Forelimb muscle (tissue), 1 donor: Measurements from ENCODE around the gene COL23A1. TPM values are rescaled to one million over a fixed set of nuclear protein-coding genes. Genes with fewer than 3 reads are reported as not detected.
"Not testable (repeated sequence)": the region's sequence is repeated elsewhere in the genome, so short reads cannot be mapped to it uniquely, and the experiment has no call there.

Experiments
- DNase-seq: peaks from one replicate; pipeline ENCODE4 v3.0.0-alpha.2; 2013; ENCODE audit warnings: low read depth
- polyA plus RNA-seq: library from polyadenylated mRNA; unstranded; fragments of 120-200 nt; gene quantifications from one replicate; pipeline ENCODE4 v1.2.1, GENCODE V29; 2013; ENCODE audit not compliant: insufficient read length

COL23A1 gene
- polyA plus RNA-seq, 1 donor, result 10.1 TPM

- no peak for DNase-seq
Measured at GRCh38 chr5:178245389-178245788, 344.8 kb downstream of the COL23A1 start.

DNA sequence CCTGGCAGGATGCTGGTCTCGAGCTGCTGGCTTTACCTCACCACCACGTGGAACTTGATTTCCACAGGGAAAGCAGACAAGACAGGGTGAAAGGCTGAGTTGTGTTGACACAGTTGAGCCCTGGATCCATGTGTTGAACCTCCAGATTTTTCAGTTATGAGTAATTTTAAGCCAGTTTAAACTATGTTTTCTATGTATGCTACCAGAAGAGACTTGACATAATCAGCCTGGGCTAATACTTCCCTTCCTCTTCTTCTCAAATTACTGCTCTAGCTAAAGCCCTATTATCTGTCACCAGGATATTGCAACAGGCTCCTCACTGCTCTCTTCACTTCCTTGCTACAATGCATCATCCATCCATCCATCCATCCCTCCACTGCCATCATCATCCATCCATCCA is 345.6 kb downstream of the COL23A1 start:
- DNase-seq, result no peak

DNA sequence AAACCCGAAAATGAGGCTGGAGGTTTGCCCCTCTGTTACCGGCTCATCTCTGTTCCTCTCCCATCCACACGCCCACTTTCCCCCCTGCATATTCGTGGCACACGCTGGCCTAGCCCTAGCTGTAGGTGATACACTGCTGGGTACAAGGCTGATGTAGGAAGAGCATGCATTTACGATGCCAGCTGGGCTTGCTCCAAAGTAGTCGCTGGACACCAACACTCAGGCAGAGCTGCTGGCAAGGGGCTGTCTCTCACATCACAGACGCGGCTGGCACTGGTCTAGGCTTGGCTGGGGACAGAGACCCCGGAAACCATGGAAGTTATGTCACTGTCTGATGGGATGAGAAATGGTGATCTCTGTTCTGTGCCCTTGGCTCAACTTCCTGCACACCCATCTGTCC is 347.8 kb downstream of the COL23A1 start:
- DNase-seq, result no peak

DNA sequence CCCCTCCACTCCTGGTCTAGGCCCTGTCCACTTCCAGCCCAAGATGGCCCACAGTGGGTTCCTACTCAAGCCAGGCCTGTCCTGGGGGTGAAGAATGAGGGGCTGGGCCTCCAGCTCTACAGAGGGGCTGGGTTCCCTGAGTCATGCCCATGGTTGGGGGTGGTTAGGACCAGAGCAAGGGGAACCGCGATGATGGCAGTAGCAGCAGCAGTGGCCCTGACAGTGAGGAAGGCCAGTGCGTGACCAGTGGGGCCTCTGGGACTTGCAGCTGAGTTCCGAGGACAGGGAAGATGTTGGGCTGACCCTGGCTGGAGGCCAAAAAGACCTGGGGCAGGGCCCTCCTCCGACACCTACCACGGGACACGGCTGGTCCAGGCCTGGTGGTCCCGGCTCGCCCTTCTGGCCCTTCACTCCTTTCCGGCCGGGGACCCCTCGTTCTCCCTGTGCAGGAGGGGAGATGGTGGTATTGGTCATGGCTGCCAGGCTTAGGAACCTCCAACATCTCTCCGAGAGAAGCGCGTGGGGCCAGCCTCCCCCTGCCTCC is 348.4 kb downstream of the COL23A1 start:
- DNase-seq, result no peak

DNA sequence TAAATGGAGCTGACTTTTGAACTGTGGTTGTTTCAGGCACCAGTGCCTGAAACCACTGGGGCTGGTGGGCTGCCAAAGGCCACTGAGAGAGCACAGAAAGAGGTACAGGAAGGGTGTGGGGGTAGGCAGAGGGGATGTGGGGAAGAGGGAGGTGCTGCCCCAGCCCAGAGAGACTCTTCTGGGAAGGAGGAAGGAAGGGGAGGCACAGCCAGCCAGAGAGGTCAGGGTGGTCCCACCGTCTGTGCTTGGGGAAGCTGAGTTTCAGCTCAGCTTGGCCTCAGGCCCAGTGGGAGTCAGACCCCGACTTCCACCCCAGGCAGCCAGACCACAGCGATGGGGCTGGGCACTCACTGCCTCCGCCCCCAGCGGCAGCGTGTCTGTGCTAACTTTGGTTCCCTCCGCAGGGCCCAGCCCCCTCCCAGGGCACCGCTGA is 348.9 kb downstream of the COL23A1 start:
- no peak for DNase-seq

DNA sequence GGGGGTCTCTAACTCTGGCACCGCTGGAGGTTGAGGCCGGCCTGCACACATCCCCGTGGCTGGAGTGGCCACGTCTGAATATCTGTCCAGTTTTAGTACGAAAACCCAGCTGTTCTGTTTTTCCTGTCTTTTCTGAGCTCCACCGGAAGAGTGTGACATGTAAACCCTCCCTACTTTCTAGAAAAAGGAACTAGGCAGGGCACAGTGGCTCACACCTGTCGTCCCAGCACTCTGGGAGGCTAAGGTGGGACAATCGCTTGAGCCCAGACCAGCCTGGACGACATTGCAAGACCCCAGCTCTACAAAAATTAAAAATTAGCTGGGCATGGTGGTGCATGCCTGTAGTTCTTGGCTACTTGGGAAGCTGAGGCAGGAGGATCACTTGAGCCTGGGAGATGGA is 349.4 kb downstream of the COL23A1 start:
- no peak for DNase-seq

- DNase-seq, result no peak
Measured at GRCh38 chr5:178240341-178240741, 349.9 kb downstream of the COL23A1 start.

DNA sequence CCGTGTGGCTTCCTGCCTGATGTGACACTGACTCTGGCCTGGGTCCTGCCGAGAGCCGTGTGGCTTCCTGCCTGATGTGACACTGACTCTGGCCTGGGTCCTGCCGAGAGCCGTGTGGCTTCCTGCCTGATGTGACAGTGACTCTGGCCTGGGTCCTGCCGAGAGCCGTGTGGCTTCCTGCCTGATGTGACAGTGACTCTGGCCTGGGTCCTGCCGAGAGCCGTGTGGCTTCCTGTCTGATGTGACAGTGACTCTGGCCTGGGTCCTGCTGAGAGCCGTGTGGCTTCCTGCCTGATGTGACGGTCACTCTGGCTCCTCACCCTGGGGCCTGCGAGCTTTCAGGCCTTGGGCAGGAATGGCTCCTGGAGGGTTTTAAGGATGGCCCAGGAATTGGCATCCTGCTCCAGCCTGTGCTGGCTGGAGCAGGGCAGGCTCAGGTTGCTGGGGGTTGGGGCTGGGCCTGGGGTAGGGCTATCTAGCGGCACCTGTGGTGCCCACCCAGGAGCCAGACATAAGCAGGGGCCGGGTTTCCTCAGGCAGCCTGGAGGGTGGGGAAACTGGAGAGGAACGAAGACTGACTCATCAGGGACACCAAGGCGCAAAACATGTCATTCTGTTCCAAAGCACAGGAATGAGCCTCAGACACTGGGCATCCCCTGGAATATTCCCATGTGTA is 350.4 kb downstream of the COL23A1 start:
- not testable (repeated sequence) for DNase-seq

DNA sequence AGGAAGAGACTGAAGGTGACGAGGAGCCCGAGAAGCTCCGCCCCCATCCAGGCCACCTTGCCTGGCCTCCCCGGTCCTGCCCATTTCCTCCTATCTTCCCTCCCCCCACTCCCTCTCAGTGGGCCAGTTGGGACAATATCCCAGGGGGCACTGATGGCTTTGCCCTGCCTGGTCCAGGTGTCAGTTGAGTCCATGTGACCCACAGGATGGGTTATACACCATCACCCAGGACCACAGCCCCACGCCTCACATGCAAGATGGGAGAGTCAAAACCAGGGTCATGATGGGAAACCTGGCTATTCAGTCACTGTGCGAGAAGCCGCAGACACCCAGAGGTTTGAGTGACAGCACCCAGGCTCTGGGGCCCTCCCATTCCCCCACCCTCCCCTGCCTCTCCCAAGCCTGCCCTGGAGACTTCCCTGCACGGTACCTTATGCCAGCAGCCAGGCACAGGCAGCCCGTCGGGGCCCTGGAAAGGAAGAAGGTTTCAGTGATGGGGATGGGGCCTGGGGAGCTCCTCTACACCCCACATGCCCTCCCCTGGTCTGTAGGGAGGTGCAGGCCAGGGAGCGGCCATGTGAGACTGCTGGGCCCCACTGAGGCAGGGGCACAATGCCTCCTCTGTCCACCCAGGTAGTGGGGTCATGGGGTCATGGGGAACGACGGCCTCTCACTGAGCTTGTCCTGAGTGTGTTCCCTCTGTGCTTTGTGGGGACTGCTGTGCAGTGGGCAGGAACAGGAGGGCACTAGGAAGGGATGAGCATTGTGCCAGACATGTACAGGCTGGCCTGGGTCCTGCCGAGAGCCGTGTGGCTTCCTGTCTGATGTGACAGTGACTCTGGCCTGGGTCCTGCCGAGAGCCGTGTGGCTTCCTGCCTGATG is 351.2 kb downstream of the COL23A1 start:
- DNase-seq, result no peak

DNA sequence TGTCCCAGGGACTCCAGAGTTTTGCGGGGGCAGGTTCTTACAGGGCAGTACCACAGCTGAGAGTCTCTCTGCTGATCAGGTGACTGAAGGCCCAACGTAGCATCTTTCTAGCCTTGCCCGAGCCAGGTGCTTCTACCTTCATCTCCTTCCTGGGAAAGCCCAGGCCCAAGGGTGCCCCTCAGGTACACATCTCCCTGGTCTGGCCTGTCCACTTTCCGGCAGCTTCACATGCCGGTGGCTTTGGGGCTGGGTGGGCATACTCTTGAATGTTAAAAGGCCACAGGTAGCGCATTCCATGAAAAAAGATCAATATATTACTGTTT is 351.9 kb downstream of the COL23A1 start:
- no peak for DNase-seq

DNA sequence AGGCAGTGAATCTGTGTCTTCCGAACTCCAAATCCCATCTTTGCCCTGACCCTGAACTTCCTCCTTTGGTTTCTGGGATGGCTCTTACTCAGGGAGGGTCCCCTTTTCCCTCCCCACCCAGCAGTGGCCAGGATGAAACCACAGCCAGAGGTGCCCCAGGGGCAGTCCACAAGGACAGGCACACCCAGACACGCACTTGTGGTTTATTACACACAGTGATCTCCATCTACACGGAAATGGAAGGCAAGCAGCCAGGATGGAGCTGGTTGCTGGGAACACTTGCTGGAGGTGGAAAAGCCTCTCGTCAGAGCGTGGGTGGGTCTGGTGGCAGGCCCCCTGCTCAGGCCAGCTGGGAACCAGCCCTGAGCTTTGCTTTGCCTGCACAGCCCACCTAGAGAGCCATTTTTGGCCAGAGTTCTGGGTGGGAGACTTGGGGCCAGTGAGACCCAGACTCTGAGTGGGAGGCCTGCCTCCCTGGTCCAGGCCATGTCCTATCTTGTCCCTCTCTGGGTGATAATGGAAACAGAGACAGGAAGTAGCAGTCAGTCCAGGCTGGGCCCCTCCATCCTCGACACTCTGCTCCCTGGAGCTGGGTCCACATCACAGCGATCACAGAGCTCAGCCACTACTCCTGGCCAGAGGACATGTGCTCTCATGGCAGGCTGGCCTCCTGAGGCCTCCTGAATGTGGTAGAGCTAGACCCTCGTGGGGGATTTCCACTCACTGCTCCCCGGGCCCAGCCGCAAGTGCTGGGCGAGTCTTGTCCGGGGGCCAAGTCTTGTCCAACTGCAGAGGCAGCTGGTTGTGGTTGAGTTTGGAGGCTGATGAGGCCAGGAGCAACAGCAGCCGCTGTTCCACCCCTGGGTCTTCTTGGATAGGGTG is 352.5 kb downstream of the COL23A1 start:
- DNase-seq, result no peak

DNA sequence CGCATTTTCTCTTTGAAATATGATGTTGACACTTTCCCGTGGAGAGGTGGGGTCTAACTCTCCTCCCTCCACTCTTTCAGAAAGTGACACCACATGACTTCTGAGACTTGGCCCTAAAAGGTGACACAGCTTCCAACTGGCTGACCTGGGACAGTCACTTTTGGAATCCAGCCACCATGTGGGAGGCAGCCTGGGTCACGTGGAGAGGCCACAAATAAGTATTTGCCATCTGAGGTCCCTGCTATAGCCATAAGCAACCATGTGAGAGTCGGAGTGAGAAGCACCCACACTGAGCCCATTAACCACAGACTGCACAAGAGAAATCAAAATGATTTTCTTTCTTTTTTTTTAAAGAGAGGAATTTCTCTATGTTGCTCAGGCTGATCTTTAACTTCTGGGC is 353.5 kb downstream of the COL23A1 start:
- no peak for DNase-seq

DNA sequence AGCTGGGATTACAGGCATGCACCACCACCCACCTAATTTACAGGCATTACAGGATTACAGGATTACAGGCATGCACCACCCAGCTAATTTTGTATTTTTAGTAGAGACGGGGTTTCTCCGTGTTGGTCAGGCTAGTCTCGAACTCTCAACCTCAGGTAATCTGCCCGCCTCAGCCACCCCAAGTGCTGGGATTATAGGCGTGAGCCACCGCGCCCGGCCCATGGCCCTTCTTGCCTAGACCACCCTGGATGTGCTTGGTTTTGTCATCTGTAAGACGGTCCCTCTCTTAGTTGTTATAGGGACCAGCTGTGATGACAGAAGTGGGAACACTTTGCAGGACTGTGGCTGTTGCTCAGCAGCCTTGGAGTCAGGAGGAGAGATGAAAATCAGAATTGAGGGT is 354.1 kb downstream of the COL23A1 start:
- no peak for DNase-seq

DNA sequence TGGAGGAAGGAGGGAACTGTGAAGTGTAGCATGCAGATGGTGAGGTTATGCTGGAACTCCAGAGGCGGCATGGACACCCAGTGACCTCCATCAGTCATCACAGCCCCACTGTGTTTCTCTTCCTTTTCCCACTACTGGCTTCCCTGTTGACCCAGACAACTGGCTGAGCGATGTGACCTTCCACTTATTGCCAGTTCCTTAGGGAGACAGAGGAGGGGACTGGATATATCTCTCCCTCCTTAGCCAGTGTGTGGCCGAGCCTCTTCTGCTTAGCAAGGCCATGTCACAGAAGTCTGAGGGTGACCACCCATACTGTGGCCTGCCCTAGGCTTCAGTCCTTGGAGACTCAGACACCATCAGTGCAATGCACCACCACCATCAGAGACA is 354.6 kb downstream of the COL23A1 start:
- DNase-seq, result no peak

- no peak for DNase-seq
Measured at GRCh38 chr5:178234750-178235587, 355.2 kb downstream of the COL23A1 start.

DNA sequence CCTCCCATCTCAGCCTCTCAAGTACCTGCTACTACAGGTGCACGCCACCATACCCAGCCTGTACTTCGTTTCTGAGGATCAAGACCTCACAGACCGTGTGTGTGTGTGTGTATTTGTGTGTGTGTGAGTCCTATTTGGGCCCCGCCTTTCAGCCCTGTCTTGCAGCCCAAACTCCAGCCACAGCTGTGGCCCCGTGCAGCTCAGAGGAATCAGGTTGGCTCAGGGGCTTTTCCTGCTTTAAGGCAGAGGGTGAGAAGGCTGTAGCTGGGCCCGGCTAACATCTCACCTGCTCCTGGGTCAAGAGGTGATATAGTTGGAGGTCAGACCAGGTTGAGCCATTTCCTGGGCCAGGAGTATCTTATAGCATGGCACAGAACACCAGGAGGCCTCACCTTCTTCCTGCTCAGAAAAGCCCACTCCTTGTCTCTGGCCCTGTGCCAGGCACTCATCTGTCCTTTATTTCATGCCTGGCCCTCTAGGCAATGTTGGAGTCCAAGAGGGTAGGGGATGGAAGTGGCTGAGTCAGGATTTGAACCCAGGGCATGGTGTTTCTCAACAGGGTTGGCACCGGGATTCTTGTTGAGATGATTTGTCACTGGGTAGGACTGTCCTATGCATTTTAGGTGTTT is 356.0 kb downstream of the COL23A1 start:
- DNase-seq, result no peak

DNA sequence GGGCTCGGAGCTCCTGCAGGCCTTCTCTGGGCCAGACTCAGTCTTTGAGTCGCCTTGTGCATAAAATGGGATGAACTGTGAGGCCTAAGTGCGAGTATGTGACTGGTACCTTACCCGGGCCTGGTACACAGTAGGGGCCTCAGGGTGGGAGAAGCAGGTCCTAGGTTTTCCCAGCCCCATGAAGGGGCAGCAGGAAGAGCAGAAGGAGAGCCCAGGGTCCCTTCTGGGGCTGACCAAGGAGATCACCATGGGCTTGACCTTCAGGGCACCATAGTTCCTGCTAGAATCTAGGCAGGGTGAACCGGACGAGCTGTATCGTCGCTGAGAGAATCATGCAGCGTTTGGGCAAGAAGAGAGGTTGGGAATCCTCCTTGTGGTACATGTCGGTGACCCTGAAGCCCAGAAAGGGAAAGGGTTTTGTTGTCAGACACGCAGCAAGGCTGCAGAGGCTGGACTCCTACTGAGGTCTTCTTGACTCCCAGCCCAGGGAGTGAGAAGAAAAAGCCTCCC is 357.2 kb downstream of the COL23A1 start:
- DNase-seq, result no peak

DNA sequence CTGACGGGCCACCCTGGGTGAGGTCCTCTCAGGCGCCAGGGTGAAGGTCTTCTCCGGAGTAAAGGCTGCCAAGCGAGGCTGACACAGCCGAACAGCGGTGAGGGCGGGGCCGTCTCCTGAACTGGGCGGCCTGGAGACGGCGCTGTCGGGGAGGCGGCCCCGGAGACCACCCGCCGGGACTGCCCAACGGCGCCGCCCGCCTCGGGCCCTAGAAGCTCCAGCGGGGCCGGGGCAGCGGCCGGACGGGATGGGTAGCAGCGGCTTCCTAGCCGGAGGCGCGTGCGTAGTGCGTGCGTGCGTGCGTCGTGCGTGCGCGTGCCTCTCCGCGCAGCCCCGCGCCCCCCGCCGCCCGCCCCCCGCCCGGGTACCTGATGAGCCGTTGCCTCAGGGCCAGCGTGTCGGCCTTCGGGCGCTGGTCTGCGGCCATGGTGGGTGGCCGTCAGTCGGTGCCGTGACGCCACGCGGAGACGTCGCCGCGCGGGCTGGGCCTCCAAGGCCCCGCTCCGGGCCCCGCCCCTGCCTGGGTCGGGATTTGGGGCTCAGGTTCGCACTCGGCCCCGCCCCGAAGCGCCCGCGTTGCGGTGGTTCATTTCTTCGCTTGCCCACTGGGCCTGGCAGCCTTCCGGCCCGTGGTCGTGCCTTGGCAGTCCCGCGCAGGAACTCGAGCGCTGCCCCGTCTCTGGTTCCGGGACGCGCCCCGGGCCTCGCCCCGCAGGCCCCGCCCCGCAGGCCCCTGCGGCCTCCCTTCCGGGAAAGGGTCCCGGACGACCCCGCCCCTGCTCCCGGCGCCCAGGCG is 357.9 kb downstream of the COL23A1 start, which contains the start of gene PHYKPL:
Gene PHYKPL, minus strand, starts transcription at position 679 of the 796 bp plus-strand sequence. Its CDS starts 252 bp downstream, at position 427.
- no peak for DNase-seq

GRCh38 chr5:178231539-178232123 is 358.6 kb downstream of the COL23A1 start:
- DNase-seq, result no peak
